ENCODE measurements around the gene ELOVL2.

- TF ChIP-seq TCF7L2 (IDR thresholded peaks at IDR 0.05; ENCODE audit: borderline replicate concordance, extremely low read depth, insufficient read depth, insufficient read length) (no peak), EZH2 (IDR thresholded peaks at IDR 0.05) (no peak), POLR2AphosphoS5 (IDR thresholded peaks at IDR 0.05; ENCODE audit: low read depth, low read length) (no peak), CTCF (IDR thresholded peaks at IDR 0.05 in 2 of 3, conservative IDR thresholded peaks at IDR 0.05 in 1 of 3; ENCODE audit: borderline replicate concordance in 1 of 3, insufficient read depth in 1 of 3, low read depth in 2 of 3, low read length in 2 of 3) (no peak), REST (IDR thresholded peaks at IDR 0.05; ENCODE audit: low read depth) (no peak), POLR2A (IDR thresholded peaks at IDR 0.05; ENCODE audit: borderline replicate concordance, extremely low read depth, insufficient read depth, insufficient read length) (no peak), ELF1 (IDR thresholded peaks at IDR 0.05; ENCODE audit: borderline replicate concordance, low read depth) (no peak), CEBPB (IDR thresholded peaks at IDR 0.05; ENCODE audit: low read depth) (no peak), SP1 (IDR thresholded peaks at IDR 0.05; ENCODE audit: low read depth) (no peak), ZNF274 (IDR thresholded peaks at IDR 0.05; ENCODE audit: low read depth, low read length) (no peak), EGR1 (IDR thresholded peaks at IDR 0.05; ENCODE audit: low read depth) (no peak)
Observed at GRCh38 chr6:11089695-11090094, 45.6 kb upstream of the ELOVL2 start.
